C4-2B (cell line): ENCODE measurements around the gene TRMT10C.
A peak's percentile ranks its signal among the peaks of the same experiment; 100 is the strongest.
"Not testable (repeated sequence)": the region's sequence is repeated elsewhere in the genome, so short reads cannot be mapped to it uniquely, and the experiment has no call there.

ENCODE experiments used
- H3K27ac ChIP-seq: fragments of 450-650 bp; 2 replicates; pipeline ENCODE4 v1.5.1; 2017
- ZFX ChIP-seq: fragments of 450-650 bp; IDR thresholded peaks from 2 replicates; pipeline ENCODE4 v1.6.1; 2017
- TF ChIP-seq, protein P1 (sequence below): fragments of 450-650 bp; conservative IDR thresholded peaks from 2 replicates; pipeline ENCODE4 v1.5.1; 2017; ENCODE audit warnings: mild to moderate bottlenecking

The TRMT10C gene

DNA sequence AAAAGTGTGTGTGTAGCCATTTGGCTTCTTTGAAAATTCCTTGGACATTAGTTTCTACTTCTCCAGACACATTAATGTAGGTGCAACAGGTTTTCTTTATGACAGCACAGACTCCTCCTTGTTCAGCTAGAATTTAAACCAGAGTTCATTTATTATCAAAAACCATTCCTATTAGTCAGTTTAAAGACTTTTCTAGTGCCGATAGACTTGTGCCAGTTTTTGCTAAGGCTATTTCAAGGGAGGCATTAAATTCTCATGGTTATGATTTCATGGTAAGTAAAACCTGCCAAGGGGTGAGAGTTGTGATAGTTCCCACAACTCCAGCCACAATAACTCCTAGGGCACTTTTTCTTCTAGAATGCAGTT is 28.1 kb upstream of the TRMT10C start:
- TF ChIP-seq, protein P1, sequence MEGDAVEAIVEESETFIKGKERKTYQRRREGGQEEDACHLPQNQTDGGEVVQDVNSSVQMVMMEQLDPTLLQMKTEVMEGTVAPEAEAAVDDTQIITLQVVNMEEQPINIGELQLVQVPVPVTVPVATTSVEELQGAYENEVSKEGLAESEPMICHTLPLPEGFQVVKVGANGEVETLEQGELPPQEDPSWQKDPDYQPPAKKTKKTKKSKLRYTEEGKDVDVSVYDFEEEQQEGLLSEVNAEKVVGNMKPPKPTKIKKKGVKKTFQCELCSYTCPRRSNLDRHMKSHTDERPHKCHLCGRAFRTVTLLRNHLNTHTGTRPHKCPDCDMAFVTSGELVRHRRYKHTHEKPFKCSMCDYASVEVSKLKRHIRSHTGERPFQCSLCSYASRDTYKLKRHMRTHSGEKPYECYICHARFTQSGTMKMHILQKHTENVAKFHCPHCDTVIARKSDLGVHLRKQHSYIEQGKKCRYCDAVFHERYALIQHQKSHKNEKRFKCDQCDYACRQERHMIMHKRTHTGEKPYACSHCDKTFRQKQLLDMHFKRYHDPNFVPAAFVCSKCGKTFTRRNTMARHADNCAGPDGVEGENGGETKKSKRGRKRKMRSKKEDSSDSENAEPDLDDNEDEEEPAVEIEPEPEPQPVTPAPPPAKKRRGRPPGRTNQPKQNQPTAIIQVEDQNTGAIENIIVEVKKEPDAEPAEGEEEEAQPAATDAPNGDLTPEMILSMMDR, result no peak
- no peak for TF ChIP-seq ZFX
- H3K27ac ChIP-seq, result no peak overlapping the region

DNA sequence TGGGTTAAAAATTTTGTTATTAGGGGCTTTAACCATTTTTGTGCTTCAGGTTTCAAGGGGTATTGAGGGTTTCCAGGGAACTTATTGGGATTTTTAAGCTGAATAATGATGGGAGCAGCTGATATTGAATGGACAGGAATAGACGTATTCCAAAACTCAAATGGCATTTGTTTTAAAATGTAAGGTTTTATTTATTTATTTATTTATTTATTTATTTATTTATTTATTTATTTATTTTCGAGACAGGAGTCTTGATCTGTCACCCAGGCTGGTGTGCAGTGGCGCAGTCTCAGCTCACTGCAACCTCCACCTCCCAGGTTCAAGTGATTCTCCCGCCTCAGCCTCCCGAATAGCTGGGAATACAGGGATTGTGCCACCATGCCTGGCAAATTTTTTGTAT is 26.4 kb upstream of the TRMT10C start:
- no peak for TF ChIP-seq ZFX
- TF ChIP-seq, protein P1, result no peak
- no peak overlapping the region for H3K27ac ChIP-seq

DNA sequence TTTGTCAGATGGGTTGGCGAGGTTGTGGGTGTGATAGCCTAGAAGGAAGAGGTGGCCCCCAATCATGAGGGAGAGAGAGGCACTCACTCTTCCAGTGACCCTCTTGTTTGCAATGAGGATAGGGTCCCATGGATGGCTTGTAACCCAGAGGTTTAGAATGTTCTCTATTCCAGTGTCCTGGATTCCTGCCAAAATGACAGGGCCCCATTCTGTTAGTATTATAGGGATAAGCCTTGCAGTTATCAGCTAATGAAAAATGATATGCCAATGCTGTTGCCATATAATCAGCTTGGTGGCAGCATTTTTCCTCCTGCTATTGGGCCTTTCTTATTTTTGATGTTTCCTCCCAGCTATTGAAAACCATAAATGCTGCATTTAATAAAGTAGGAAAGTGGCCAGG is 25.4 kb upstream of the TRMT10C start:
- TF ChIP-seq ZFX, result no peak
- TF ChIP-seq, protein P1, result no peak

DNA sequence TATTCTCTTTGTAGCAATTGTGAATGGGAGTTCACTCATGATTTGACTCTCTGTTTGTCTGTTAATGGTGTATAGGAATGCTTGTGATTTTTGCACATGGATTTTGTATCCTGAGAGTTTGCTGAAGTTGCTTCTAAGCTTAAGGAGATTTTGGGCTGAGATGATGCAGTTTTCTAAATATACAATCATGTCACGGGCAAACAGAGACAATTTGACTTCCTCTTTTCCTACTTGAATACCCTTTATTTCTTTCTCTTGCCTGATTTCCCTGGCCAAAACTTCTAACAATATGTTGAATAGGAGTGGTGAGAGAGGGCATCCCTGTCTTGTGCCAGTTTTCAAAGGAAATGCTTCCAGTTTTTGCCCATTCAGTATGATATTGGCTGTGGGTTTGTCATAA is 24.7 kb upstream of the TRMT10C start:
- H3K27ac ChIP-seq, result not testable (repeated sequence)

More for the DNA sequence above, 25.4 kb upstream of the TRMT10C start:
- H3K27ac ChIP-seq, result no peak overlapping the region

DNA sequence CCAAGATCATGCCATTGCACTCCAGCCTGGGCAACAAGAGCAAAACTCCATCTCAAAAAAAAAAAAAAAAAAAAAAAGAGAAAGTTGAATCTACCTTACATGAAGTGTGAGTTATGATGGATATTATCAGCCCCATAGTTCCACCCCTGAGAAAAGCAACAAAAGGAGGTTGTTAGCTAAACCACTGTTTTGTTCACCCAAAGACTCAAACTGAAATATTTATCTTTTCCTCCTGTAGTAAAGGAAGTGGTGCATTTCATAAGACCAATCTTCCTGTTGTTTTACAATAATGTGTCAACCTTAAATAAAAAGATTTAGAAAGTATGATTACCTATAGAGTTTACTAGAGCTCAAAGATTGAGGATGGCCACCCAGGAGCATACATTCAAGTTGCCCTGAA is 18.7 kb upstream of the TRMT10C start:
- TF ChIP-seq, protein P1, result no peak
- no peak for TF ChIP-seq ZFX
- H3K27ac ChIP-seq, result no peak overlapping the region

DNA sequence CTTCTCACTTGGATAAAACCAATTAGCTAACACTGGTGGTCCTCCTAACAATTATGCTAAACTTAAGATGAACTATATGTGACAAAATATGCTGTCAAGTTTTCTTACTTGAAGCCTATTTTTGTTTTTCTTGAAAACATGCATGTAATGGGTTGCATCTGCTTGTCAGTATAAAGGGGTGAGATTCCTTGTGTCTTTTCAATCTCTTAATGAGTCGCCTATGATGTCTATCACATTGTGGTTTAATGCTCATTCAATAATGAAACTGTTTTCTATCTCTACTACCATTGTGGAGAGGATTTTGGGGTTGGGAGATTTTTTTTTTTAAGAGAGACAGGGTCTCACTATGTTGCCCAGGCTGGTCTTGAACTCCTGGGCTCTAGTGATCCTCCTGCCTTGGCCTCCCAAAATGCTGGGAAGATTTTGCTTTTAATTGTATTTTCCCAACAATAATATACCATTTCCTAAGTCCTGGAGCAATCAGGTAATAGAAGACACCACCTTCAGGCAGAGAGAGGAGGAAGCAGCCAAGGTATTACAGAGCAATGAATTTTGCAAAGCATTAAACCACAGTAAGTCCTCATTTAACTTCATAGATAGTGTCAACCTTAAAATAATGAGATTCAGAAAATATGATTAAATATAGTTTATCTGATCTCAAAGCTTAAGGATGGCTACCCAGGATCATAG is 17.4 kb upstream of the TRMT10C start:
- H3K27ac ChIP-seq, result no peak overlapping the region
- TF ChIP-seq ZFX, result no peak
- TF ChIP-seq, protein P1, result peak; percentile 14; the same call in 1 of the 2 replicates

DNA sequence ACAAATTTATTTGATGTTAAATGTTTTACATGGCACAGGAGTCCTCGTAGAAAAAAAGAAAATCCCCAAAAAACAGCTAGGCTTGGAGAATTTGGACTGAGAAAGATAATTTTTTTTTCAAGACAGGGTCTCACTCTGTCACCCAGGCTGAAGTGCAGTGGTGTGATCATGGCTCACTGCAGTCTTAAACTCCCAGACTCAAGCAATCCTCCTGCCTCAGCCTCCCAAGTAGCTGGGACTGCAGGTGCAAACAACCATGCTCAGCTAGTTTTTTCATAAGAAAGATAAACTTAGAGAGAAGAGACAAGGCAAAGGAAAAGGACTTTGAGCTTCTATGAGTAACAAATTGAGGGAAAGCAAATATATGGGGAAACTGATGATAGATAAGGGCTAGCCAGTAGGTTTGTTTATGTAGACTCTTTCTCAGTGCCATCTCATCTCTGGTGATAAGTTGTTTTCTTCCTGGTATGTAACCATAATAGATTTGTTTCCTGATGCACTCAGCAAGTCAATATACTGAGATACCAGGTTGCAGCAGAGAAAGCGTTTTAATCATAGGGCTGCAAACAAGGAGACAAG is 13.1 kb upstream of the TRMT10C start:
- TF ChIP-seq ZFX, result no peak
- TF ChIP-seq, protein P1, result no peak
- H3K27ac ChIP-seq, result no peak overlapping the region

DNA sequence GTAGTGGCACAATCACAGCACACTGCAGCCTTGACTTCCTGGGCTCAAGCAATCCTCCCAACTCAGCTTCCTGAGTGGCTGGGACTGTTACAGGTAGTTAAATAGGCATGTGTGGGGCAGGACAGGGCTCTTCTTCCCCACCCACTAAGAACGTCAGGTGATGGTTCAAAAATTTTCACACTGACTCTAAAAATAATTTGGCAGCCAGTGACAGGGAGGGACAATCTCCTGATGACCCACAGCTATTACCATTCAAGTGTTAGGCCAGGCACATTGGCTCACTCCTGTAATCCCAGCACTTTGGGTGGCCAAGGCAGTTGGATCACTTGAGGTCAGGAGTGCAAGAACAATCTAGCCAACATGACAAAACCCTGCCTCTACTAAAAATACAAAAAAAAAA is 12.2 kb upstream of the TRMT10C start:
- no peak overlapping the region for H3K27ac ChIP-seq
- TF ChIP-seq, protein P1, result no peak
- no peak for TF ChIP-seq ZFX

DNA sequence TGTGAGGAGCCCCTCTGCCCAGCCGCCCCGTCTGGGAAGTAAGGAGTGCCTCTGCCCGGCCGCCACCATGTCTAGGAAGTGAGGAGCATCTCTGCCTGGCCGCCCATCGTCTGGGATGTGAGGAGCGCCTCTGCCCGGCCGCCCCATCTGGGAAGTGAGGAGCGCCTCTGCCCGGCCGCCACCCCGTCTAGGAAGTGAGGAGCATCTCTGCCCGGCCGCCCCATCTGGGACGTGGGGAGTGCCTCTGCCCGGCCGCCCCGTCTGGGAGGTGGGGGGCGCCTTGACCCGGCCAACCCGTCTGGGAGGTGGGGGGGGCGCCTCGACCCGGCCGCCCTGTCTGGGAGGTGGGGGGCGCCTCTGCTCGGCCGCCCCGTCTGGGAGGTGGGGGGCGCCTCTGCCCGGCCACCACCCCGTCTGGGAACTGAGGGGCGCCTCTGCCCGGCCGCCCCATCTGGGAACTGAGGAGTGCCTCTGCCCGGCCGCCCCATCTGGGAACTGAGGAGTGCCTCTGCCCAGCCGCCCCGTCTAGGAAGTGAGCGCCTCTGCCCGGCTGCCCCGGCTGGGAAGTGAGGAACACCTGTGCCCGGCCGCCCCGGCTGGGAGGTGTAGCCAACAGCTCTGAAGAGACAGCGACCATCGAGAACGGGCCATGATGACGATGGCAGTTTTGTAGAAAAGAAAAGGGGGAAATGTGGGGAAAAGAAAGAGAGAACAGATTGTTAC is 10.1 kb upstream of the TRMT10C start:
- H3K27ac ChIP-seq, result not testable (repeated sequence)

DNA sequence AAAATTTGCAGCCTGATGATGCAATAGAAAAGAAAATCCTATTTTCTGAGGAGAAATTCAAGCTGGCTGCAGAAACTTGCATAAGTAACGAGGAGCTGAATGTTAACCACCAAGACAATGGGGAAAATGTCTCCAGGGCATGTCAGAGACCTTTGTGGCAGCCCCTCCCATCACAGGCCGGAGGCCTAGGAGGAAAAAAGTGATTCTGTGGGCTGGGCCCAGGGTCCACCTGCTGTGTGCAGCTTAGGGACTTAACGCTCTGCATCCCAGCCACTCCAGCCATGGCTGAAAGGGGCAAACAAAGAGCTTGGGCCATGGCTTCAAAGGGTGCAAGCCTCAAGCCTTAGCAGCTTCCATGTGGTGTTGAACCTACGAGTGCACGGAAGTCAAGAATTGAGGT is 8.3 kb upstream of the TRMT10C start:
- not testable (repeated sequence) for H3K27ac ChIP-seq
